PC-9 (cell line): ENCODE data around the gene CLASP1. TPM values are rescaled to one million over a fixed set of nuclear protein-coding genes. Genes with fewer than 3 reads are reported as not detected.

Source experiments
- BruUV-seq: library from RNA; stranded (reverse); fragments of 400-500 nt; replicated peaks from 2 replicates; lab custom pipeline; 2021; lab: Mats Ljungman, UMichigan
- CTCF ChIA-PET: fragments of 300-600 bp; sonication (Branson Sonifier 250); formaldehyde crosslinking; loops from one replicate; lab custom pipeline; 2022; ENCODE audit warnings: antibody characterized with exemption; lab: Charles Lee
- POLR2A ChIA-PET: fragments of 300-600 bp; sonication (Branson Sonifier 250); formaldehyde crosslinking; loops from one replicate; lab custom pipeline; 2022; ENCODE audit warnings: antibody characterized with exemption; ENCODE audit not compliant: unreplicated experiment; lab: Charles Lee
- DNase-seq, 2 experiments: peaks; one replicate each; pipeline versions ENCODE4 v3.0.0 to v3.0.0-alpha.2; 2015 to 2022; ENCODE audit warnings: mixed read lengths in 1 of 2
- H2AFZ ChIP-seq: fragments of 200-600 bp; sonication (generic); 2 replicates; pipeline ENCODE4 v1.8.1; 2017; ENCODE audit warnings: antibody characterized with exemption
- H3F3A ChIP-seq: fragments of 200-600 bp; sonication (generic); 2 replicates; pipeline ENCODE4 v1.8.1; 2017; ENCODE audit warnings: antibody characterized with exemption, mild to moderate bottlenecking, low read depth; ENCODE audit not compliant: insufficient read depth
- H3K27ac ChIP-seq: fragments of 200-600 bp; sonication (generic); 2 replicates; pipeline ENCODE4 v1.6.1; 2016; ENCODE audit warnings: mixed run types
- H3K27me3 ChIP-seq: fragments of 200-600 bp; sonication (generic); 2 replicates; pipeline ENCODE4 v1.6.1; 2016; ENCODE audit warnings: low read depth, mixed run types; ENCODE audit not compliant: insufficient read depth
- H3K36me3 ChIP-seq: fragments of 200-600 bp; sonication (generic); 2 replicates; pipeline ENCODE4 v1.6.1; 2016; ENCODE audit warnings: low read depth, mixed run types
- H3K4me1 ChIP-seq: fragments of 200-600 bp; sonication (generic); replicated peaks from 2 replicates; pipeline ENCODE4 v1.6.1; 2016; ENCODE audit warnings: mixed run types; ENCODE audit not compliant: insufficient read depth
- H3K4me2 ChIP-seq: fragments of 200-600 bp; sonication (generic); 2 replicates; pipeline ENCODE4 v1.6.1; 2017; ENCODE audit warnings: mixed run types
- H3K4me3 ChIP-seq: fragments of 200-600 bp; sonication (generic); 2 replicates; pipeline ENCODE4 v1.6.1; 2016; ENCODE audit warnings: mixed run types
- H3K79me2 ChIP-seq: fragments of 200-600 bp; sonication (generic); 2 replicates; pipeline ENCODE4 v1.6.1; 2017; ENCODE audit warnings: low read depth, mixed run types
- H3K9me2 ChIP-seq: fragments of 200-600 bp; sonication (generic); 2 replicates; pipeline ENCODE4 v1.8.1; 2017; ENCODE audit warnings: mild to moderate bottlenecking; ENCODE audit not compliant: insufficient read depth
- H3K9me3 ChIP-seq: fragments of 200-600 bp; sonication (generic); 2 replicates; pipeline ENCODE4 v1.8.1; 2016; ENCODE audit warnings: low read depth; ENCODE audit not compliant: insufficient read depth
- H4K20me1 ChIP-seq: fragments of 200-600 bp; sonication (generic); 2 replicates; pipeline ENCODE4 v1.8.1; 2017; ENCODE audit not compliant: insufficient read depth
- EZH2 ChIP-seq: fragments of 200-600 bp; sonication (generic); IDR thresholded peaks from 2 replicates; pipeline ENCODE4 v1.8.0; 2017; ENCODE audit warnings: antibody characterized with exemption, low read depth
- intact Hi-C: fragments of 100-400 bp; cut with micrococcal nuclease; formaldehyde crosslinking; loops from one replicate; pipeline ENCODE4 v1.10.0; 2022; ENCODE audit not compliant: unreplicated experiment
- total RNA-seq: library from RNA; stranded (reverse); gene quantifications from 2 replicates; pipeline ENCODE4 v1.2.3, GENCODE V29; 2021
- TF ChIP-seq, protein P1 (sequence below): fragments of 200-600 bp; sonication (generic); conservative IDR thresholded peaks from 2 replicates; pipeline ENCODE4 v1.6.1; 2017; ENCODE audit warnings: mixed run types, antibody characterized with exemption, mild to moderate bottlenecking, moderate library complexity

Gene CLASP1
- total RNA-seq, 1 experiment from 2014 or later = 61.8 TPM

DNA sequence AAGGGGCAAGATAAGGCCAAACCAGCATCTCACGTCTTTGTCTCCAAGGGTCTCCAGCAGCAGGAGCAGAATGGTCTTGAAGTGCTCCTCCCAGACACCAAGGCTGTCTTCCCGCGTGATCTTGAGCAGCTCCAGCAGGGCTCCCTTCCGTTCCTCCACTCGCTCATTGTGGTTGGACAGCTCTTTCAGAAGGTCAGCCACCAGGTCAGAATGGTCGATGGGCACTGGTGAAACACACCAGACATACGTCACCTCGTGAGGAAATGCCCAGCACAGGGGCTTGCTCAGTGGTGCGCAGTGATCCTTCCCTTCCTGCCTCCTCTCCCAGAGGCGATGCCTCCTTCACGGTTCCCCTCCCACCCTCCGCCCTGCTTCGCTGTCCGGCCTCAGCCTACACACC is 284.2 kb downstream of the CLASP1 start:
- H3K79me2 ChIP-seq = no peaks in the 10 kb centered on the region

DNA sequence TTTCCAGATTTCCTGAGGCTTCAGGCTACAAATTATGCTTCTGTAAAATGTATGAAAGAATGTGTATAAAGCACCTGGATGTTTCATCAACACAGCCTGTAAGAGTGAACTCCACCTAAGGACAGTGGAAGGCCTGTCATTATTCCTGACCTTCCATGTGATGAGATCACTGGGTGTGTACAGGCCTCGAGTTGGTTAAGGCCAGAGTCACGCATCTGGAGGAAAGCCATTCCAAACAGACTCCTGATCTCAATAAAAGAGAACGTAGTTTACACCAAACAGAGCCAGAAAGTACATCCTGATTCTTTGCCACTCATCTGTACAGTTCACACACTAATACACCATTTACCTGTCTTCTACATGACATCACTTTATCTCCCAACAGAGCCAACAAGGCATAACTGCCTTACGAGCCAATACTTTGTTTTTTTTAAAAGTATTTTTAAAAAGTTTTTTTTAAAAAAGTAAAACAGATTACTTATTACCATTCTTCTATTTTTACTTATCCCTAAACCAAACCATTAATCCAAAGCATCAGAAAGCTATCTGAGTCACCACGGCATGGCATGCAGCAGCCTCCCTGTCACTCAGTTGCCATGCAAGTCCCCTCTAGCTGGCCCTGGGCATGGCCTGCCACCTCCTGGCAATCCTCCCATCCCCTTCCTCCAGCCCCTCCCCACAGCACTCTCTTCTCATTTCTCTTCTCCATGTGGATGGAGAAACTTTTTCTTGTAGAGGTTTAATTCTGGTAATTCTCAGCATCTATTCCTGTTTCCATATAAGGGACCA is 285.4 kb downstream of the CLASP1 start:
- H3K4me1 ChIP-seq = peaks cover 12% of the 10 kb centered on the region
- POLR2A ChIA-PET = no interaction called here
- peaks cover 13% of the 10 kb centered on the region for H3K36me3 ChIP-seq
- no TSS peak for BruUV-seq
- intact Hi-C loops = no loop called here
- TF ChIP-seq EZH2 = no peak
- TF ChIP-seq, protein P1, sequence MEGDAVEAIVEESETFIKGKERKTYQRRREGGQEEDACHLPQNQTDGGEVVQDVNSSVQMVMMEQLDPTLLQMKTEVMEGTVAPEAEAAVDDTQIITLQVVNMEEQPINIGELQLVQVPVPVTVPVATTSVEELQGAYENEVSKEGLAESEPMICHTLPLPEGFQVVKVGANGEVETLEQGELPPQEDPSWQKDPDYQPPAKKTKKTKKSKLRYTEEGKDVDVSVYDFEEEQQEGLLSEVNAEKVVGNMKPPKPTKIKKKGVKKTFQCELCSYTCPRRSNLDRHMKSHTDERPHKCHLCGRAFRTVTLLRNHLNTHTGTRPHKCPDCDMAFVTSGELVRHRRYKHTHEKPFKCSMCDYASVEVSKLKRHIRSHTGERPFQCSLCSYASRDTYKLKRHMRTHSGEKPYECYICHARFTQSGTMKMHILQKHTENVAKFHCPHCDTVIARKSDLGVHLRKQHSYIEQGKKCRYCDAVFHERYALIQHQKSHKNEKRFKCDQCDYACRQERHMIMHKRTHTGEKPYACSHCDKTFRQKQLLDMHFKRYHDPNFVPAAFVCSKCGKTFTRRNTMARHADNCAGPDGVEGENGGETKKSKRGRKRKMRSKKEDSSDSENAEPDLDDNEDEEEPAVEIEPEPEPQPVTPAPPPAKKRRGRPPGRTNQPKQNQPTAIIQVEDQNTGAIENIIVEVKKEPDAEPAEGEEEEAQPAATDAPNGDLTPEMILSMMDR = no peak
- DNase-seq = no peak
- no peaks in the 10 kb centered on the region for H3K27me3 ChIP-seq
- peaks cover 4% of the 10 kb centered on the region; the same call in 1 of the 2 replicates for H4K20me1 ChIP-seq
- H3K27ac ChIP-seq = no peak overlapping the region
- H3K9me3 ChIP-seq = no peaks in the 10 kb centered on the region
- H3F3A ChIP-seq = peaks cover 6% of the 10 kb centered on the region
- H3K9me2 ChIP-seq = no peaks in the 10 kb centered on the region
- CTCF ChIA-PET = interaction anchor here (0.6 kb wide), 1 partner anchor 325 kb away, joined by 3 read pairs; no protein-coding TSS in a partner anchor
- no peak overlapping the region for H2AFZ ChIP-seq
- no peak overlapping the region for H3K4me3 ChIP-seq
- no peaks in the 10 kb centered on the region for H3K79me2 ChIP-seq
- H3K4me2 ChIP-seq = no peak overlapping the region

More for the DNA sequence above, 284.2 kb downstream of the CLASP1 start:
- TF ChIP-seq, protein P1 = no peak
- no peak for TF ChIP-seq EZH2
- Histone ChIP-seq H3K27ac (no peak overlapping the region), H3K4me3 (no peak overlapping the region), H3K9me2 (no peaks in the 10 kb centered on the region), H3K27me3 (no peaks in the 10 kb centered on the region), H4K20me1 (peaks cover 4% of the 10 kb centered on the region; the same call in 1 of the 2 replicates), H2AFZ (no peak overlapping the region), H3K4me1 (peaks cover 11% of the 10 kb centered on the region), H3K9me3 (no peaks in the 10 kb centered on the region), H3F3A (peaks cover 6% of the 10 kb centered on the region), H3K4me2 (no peak overlapping the region), H3K36me3 (peaks cover 13% of the 10 kb centered on the region)
- ChIA-PET POLR2A (no interaction called here), CTCF (no interaction called here)
- no peak for DNase-seq
- no TSS peak for BruUV-seq
- intact Hi-C loops = no loop called here

DNA sequence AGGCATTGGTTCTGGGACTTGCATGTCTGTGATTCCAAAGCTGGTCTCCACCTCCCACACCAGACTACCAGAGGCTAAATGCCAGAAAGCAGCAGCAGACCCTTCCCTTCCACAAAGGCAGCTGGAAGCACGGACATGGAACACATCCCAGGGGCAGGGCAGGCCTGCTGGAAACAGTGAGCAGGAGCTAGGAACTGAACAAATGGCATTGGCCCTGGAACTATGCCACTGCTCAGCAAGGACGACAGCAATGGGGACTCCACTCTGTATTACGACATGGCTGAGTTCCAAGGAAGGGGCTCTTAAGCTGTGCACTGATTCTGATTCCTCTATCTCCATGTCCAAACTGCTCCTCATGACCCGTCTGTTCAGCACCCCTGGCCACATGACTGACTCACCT is 286.5 kb downstream of the CLASP1 start:
- intact Hi-C loops = no loop called here
- no peaks in the 10 kb centered on the region for H3K9me3 ChIP-seq
- no peaks in the 10 kb centered on the region for H3K9me2 ChIP-seq
- ChIA-PET CTCF (interaction anchor here (0.5 kb wide), 1 partner anchor 279 kb away, joined by 5 read pairs; no protein-coding TSS in a partner anchor), POLR2A (no interaction called here)
- TSS peak; percentile 7 for BruUV-seq
- H3K27me3 ChIP-seq = no peaks in the 10 kb centered on the region
- peaks cover 4% of the 10 kb centered on the region; the same call in 1 of the 2 replicates for H4K20me1 ChIP-seq
- peaks cover 6% of the 10 kb centered on the region for H3F3A ChIP-seq
- no peak overlapping the region for H2AFZ ChIP-seq
- TF ChIP-seq, protein P1 = no peak
- TF ChIP-seq EZH2 = no peak
- no peak overlapping the region for H3K4me3 ChIP-seq
- no peak overlapping the region for H3K27ac ChIP-seq
- H3K36me3 ChIP-seq = peaks cover 19% of the 10 kb centered on the region
- H3K4me1 ChIP-seq = peaks cover 12% of the 10 kb centered on the region
- no peak overlapping the region for H3K4me2 ChIP-seq
- no peaks in the 10 kb centered on the region for H3K79me2 ChIP-seq
- DNase-seq = no peak
